Brain microvascular endothelial cell (primary cell): ENCODE data around the gene NXNL2.

Experiments
- DNase-seq: peaks from one replicate; pipeline ENCODE4 v3.0.0-alpha.2; 2020
- H3K27ac ChIP-seq: fragments of 250-450 bp; sonication (Bioruptor Pico); 2 replicates; pipeline ENCODE4 v1.5.1; 2020; ENCODE audit warnings: mild to moderate bottlenecking, moderate library complexity
- H3K27me3 ChIP-seq: fragments of 250-450 bp; sonication (Bioruptor Pico); replicated peaks from 2 replicates; pipeline ENCODE4 v1.5.1; 2020; ENCODE audit warnings: mild to moderate bottlenecking
- H3K36me3 ChIP-seq: fragments of 250-450 bp; sonication (Bioruptor Pico); replicated peaks from 2 replicates; pipeline ENCODE4 v1.5.1; 2020; ENCODE audit warnings: mild to moderate bottlenecking
- H3K4me3 ChIP-seq: 2 replicates; pipeline ENCODE4 v1.5.1; 2011; ENCODE audit warnings: low read depth, mild to moderate bottlenecking, control low read depth, low read length, moderate library complexity
- CTCF ChIP-seq: IDR thresholded peaks from 2 replicates; pipeline ENCODE4 v1.5.1; 2011; ENCODE audit warnings: low read depth, mild to moderate bottlenecking, moderate library complexity, low read length, control low read depth, inconsistent platforms; ENCODE audit errors: missing control alignments
- in situ Hi-C: cut with HindIII; loops from 2 replicates; pipeline ENCODE4 v1.10.0; 2017; ENCODE audit warnings: low sequenced_read_pairs, low pct_ligation_motif_present

The NXNL2 gene

GRCh38 chr9:88589656-88590055 is 54.7 kb downstream of the NXNL2 start:
- no peak for TF ChIP-seq CTCF
- H3K4me3 ChIP-seq, result no peak overlapping the region
- in situ Hi-C loops, result no loop called here

GRCh38 chr9:88590558-88591146 is 55.7 kb downstream of the NXNL2 start:
- Histone ChIP-seq H3K27me3 (no peaks in the 10 kb centered on the region), H3K27ac (no peak overlapping the region), H3K36me3 (no peaks in the 10 kb centered on the region), H3K4me3 (no peak overlapping the region)
- DNase-seq, result no peak
- in situ Hi-C loops, result no loop called here
- TF ChIP-seq CTCF, result peak; percentile 16

More at GRCh38 chr9:88589656-88590055, 54.7 kb downstream of the NXNL2 start:
- H3K27me3 ChIP-seq, result no peaks in the 10 kb centered on the region
- H3K27ac ChIP-seq, result no peak overlapping the region
- no peaks in the 10 kb centered on the region for H3K36me3 ChIP-seq
- no peak for DNase-seq

- no peak overlapping the region for H3K4me3 ChIP-seq
- TF ChIP-seq CTCF, result peak; percentile 69
- peak; percentile 65 for DNase-seq
- in situ Hi-C loops, result no loop called here
- no peak overlapping the region for H3K27ac ChIP-seq
- H3K36me3 ChIP-seq, result no peaks in the 10 kb centered on the region
- no peaks in the 10 kb centered on the region for H3K27me3 ChIP-seq
These were observed 58.7 kb downstream of the NXNL2 start for GRCh38 chr9:88593537-88594185.
